ENCODE data around the gene MMP20.
"Not testable (repeated sequence)": the region's sequence is repeated elsewhere in the genome, so short reads cannot be mapped to it uniquely, and the experiment has no call there.

Gene MMP20

DNA sequence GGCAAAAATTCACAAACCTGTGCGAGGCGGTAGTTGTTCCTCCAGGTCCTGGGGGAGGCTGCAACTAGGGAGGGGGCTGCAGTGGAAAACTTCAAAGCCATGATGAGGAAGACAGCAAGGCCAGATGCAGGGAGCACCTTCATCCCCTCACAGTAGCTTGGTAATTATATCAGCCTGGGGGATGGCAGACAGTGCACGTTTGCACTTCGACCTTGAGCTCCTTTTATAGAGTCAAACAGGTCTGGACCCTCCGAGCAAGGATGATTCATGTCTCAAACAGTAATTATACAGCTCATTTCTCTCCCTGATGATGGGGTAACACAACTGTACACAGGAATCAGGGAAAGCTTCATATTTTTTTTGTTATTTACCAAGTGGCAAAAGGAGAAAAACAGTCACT lies at the start of gene MMP20:
MMP20 (minus strand) TSS at position 156 of the 400 bp plus-strand sequence; CDS start at position 143, 13 bp downstream.
- DNase-seq, result no peak

DNA sequence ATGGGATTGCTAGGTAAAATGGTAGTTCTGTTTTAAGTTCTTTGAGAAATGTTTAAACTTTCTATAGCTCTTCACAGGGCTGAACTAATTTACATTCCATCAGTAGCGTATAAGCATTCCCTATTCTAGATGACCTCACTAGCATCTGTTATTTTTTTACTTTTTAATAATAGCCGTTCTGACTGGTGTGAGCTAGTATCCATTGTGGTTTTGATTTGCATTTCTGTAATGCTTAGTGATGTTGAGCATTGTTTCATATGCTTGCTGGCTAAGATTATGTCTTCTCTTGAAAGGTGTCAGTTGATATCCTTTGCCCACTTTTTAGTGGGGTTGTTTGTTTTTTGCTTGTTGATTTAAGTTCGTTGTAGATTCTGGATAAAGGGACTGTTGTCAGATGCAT lies 44.5 kb upstream of the MMP20 start:
- DNase-seq, result no peak

DNA sequence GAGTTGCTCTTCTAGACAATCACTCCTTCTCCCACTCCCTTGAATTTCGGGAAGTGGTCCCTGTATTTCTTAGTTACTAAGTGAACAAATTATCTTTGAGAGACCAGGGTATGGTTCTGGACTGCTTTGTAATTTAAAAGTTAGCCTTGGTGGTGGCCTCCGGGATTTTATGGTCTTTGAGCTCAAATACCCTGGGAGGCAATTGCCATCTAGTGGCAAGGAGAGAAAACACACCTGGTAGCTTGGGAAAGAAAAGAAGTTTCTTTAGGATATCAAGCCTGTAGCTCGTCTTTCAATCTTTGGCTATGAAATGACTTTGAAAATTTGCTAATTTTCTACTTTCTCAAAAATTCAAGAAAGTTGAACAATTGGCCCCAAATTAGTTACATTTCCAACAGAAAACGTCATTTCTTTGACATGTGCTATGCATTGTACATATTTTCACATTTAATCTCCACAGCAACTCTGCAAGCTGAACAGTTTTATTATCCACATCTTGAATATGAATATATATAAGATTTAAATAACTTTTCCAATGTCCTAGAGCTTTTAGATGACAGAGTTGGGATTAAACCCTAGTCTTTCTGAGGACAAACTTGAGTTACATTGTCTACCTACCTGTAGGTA lies 41.3 kb upstream of the MMP20 start:
- peak; percentile 34 for DNase-seq

- DNase-seq, result no peak
These were observed 39.0 kb upstream of the MMP20 start for GRCh38 chr11:102664001-102664752.

GRCh38 chr11:102662607-102663006 lies 37.5 kb upstream of the MMP20 start:
- no peak for DNase-seq

DNA sequence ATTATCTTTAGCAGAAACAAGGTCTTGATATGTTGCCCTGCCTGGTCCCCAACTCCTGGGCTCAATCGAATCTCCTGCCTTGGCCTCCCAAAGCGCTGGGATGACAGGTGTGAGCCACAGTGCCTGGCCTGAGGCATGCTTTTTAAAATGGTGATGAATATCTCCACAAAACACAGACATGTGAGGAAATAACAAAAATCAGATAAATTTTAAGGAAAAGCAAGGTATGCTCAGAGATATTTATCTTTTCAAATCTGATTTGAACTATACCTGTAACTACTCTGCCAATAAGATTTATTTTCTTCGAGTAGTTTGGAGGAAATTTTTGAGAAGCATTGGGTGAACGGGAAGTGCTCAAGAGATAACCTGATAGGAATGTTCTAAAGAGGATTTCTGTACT lies 35.9 kb upstream of the MMP20 start:
- DNase-seq, result no peak

GRCh38 chr11:102656528-102656927 lies 31.4 kb upstream of the MMP20 start:
- DNase-seq, result no peak

- no peak for DNase-seq
These were observed 30.4 kb upstream of the MMP20 start for GRCh38 chr11:102655547-102655946.

GRCh38 chr11:102654761-102655160 lies 29.6 kb upstream of the MMP20 start:
- DNase-seq, result no peak

- no peak for DNase-seq
These were observed 28.7 kb upstream of the MMP20 start for GRCh38 chr11:102653744-102654291.

DNA sequence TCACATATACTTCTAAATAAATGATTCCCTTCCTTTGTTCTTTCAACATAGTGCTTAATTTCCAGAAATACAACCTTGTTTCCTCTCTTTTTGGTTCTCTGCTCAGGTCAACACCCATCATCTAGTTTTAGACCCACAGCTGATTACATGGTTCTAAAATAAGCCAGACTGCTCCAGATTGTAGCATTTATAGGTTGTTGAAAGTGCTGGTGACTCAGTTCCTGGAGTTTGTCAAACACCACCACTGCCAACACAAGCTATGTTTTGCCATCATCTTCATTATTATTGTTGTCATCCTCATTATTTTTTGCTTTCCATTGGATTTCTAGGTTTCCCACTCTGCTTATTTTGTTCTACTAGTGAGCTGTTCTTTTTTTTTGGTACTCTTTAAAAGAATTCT lies 22.3 kb upstream of the MMP20 start:
- DNase-seq, result no peak

GRCh38 chr11:102643941-102644340 lies 18.8 kb upstream of the MMP20 start:
- no peak for DNase-seq

DNA sequence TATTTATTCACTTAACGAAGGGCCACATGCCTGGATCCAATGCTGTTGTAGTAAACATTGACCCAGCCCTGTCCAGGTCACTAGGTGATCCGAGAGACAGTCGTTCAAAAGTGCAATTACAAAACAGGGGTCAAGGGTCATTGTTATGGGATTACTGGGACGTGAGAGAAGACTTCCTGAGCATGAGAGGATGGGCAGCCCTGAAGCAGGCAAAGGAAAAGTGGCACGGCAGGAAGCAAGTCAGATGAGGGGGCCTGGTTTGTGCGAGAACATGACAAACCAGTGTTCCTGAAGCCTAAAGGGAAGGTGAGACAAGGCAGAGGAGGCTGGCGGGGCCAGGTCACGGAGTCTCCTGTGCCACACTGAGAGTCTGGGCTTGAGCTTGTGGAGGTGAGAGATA lies 15.8 kb upstream of the MMP20 start:
- DNase-seq, result peak; percentile 17

- DNase-seq, result no peak
These were observed 14.5 kb upstream of the MMP20 start for GRCh38 chr11:102639656-102640055.

- no peak for DNase-seq
These were observed 12.6 kb upstream of the MMP20 start for GRCh38 chr11:102637731-102638130.

GRCh38 chr11:102633385-102634026 lies 8.4 kb upstream of the MMP20 start:
- DNase-seq, result no peak

- DNase-seq, result no peak
These were observed 6.9 kb upstream of the MMP20 start for GRCh38 chr11:102632026-102632425.

- DNase-seq, result peak; percentile 65
These were observed 5.7 kb upstream of the MMP20 start for GRCh38 chr11:102630598-102631448.

DNA sequence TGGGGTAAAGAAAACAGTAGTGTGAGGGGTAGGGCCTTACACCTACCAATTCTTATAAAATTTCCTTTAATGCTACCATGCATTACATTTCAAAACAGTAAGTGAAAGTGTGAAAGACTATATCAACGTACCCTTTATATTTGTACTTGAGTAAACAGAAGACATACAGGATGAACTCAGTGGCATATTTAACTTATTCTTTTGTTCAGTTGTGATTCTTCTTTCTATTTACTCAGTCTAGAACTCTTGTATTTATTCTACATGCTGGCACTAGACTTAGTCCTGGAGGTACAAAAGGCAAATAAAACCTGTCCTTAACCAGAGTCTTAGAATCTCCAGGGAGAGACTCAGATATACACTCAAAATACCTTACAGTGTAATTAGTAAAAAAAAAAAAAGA lies 4.8 kb upstream of the MMP20 start:
- not testable (repeated sequence) for DNase-seq

DNA sequence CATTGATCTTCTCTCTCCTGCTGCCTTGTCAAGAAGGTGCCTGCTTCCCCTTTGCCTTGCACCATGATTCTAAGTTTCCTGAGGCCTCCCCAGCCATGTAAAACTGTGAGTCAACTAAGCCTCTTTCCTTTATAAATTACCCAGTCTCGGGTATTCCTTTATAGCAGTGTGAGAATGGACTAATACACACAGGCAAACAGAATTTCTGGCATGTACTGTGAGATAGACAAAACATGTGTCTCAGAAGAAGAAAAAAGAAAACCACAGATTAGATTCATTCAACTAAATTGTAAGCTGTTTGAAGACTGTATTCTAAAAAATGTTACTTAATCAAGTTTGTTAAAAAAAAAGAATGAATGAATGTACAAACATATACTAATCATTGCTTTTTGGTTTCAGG lies 1.5 kb upstream of the MMP20 start:
- no peak for DNase-seq

- DNase-seq, result no peak
These were observed 1.1 kb downstream of the MMP20 start for GRCh38 chr11:102623998-102624397.

DNA sequence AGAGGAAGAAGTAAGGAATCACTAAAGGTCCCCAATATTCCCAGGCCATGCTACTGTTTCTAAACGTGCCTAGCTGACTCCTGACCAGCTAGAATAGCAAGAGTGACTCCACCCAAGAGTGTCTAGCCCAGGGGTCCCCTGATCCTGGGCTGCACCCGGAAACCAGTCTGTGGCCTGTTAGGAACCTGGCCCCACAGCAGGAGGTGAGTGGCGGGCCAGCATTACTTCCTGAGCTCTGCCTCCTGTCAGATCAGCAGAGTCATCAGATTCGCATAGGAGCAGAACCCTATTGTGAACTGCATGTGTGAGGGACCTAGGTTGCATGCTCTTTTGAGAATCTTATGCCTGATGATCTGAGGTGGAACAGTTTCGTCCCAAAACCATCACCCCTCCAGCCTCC lies 2.0 kb downstream of the MMP20 start:
- no peak for DNase-seq

GRCh38 chr11:102622258-102622657 lies 2.9 kb downstream of the MMP20 start:
- DNase-seq, result no peak

Measured in retina (tissue), 1 donor.